ENCODE measurements around the gene LCE6A.

The LCE6A gene

GRCh38 chr1:152884506-152884905 is 41.9 kb downstream of the LCE6A start:
- H3K4me3 ChIP-seq (ENCODE audit: low read length) = no peak overlapping the region
- no peak for TF ChIP-seq ZNF274 (IDR thresholded peaks at IDR 0.05; ENCODE audit: low read depth, low read length)

GRCh38 chr1:152884966-152885624 is 42.4 kb downstream of the LCE6A start:
- no peak for TF ChIP-seq ZNF274 (IDR thresholded peaks at IDR 0.05; ENCODE audit: low read depth, low read length)
- no peak overlapping the region for H3K4me3 ChIP-seq (ENCODE audit: low read length)

- H3K4me3 ChIP-seq (ENCODE audit: low read length) = no peak overlapping the region
- TF ChIP-seq ZNF274 (IDR thresholded peaks at IDR 0.05; ENCODE audit: low read depth, low read length) = no peak
Observed at GRCh38 chr1:152886085-152886484, 43.4 kb downstream of the LCE6A start.

- TF ChIP-seq ZNF274 (IDR thresholded peaks at IDR 0.05; ENCODE audit: low read depth, low read length) = no peak
- no peak overlapping the region for H3K4me3 ChIP-seq (ENCODE audit: low read length)
Observed at GRCh38 chr1:152886758-152887409, 44.2 kb downstream of the LCE6A start.

GRCh38 chr1:152888126-152888525 is 45.5 kb downstream of the LCE6A start:
- H3K4me3 ChIP-seq (ENCODE audit: low read length) = no peak overlapping the region
- no peak for TF ChIP-seq ZNF274 (IDR thresholded peaks at IDR 0.05; ENCODE audit: low read depth, low read length)

Measured in GM08714 (cell line).